C4-2B (cell line): ENCODE data around the gene ERC2.

ENCODE experiments used
- CTCF ChIP-seq: fragments of 450-650 bp; conservative IDR thresholded peaks from 2 replicates; pipeline ENCODE4 v1.5.1; 2017; ENCODE audit warnings: mild to moderate bottlenecking
- ZFX ChIP-seq: fragments of 450-650 bp; IDR thresholded peaks from 2 replicates; pipeline ENCODE4 v1.6.1; 2017

GRCh38 chr3:55724407-55724784 lies 743.9 kb downstream of the ERC2 start:
- TF ChIP-seq CTCF (no peak), ZFX (no peak)
